Right cardiac atrium (tissue), 5 donors: ENCODE results near the gene C5orf47. TPM values are rescaled to one million over a fixed set of nuclear protein-coding genes. Genes with fewer than 3 reads are reported as not detected.

Experiments
- ATAC-seq, 2 donors: fragments of 200-7000 bp; cut with Tn5 transposase; one replicate each; pipeline versions ENCODE4 v1.8.0 to v1.9.1; 2020; ENCODE audit warnings: moderate library complexity in 2 of 2, mild to moderate bottlenecking in 1 of 2
- DNase-seq, 3 donors: peaks; one replicate each; pipeline ENCODE4 v3.0.0-alpha.2; 2020
- H3K27ac ChIP-seq: one replicate; pipeline ENCODE4 v1.5.1; 2013; ENCODE audit warnings: mild to moderate bottlenecking, low read length, control low read depth, moderate library complexity
- H3K27me3 ChIP-seq: one replicate; pipeline ENCODE4 v1.6.1; 2013; ENCODE audit not compliant: control insufficient read depth, insufficient read depth
- H3K4me1 ChIP-seq: one replicate; pipeline ENCODE4 v1.6.1; 2013; ENCODE audit warnings: low read length; ENCODE audit not compliant: control insufficient read depth, insufficient read depth
- H3K4me3 ChIP-seq: one replicate; pipeline ENCODE4 v1.5.1; 2013; ENCODE audit warnings: low read length, control low read depth
- H3K9me3 ChIP-seq: one replicate; pipeline ENCODE4 v1.6.1; 2013; ENCODE audit warnings: low read length; ENCODE audit not compliant: control insufficient read depth
- whole genome bisulfite sequencing: extraction: QIAGEN DNeasy Blood & Tissue Kit; methylation state at CpG from one replicate; pipeline ENCODE4 v1.1.7; 2013; 5-methylcytosine and 5-hydroxymethylcytosine counted together
- intact Hi-C, 4 donors: fragments of 100-400 bp; cut with DNase I; formaldehyde crosslinking; loops; one replicate each; pipeline versions ENCODE4 v1.11.0 to v1.14.0; 2022 to 2023
- polyA plus RNA-seq: library from polyadenylated mRNA; stranded (reverse); fragments of 200-250 nt; gene quantifications from one replicate; pipeline ENCODE4 v1.2.3, GENCODE V29; 2013
- total RNA-seq, 4 donors: library from RNA; stranded (reverse); fragmentation: NEBNext Ultra II Directional; extraction: Animal tissue kit (Norgen Biotek cat#: 25700); gene quantifications; one replicate each; pipeline ENCODE4 v1.2.1, GENCODE V29; 2021
- donor health status: healthy with polysubstance abuse.
- donor health status: DM: no; HTN: yes; CAD: no.
- donor health status: DM: no; HTN: no; CAD: no.
- donor health status: DM: no; HTN: yes; CAD: no; lungs with severe emphysema.
- donor health status: DM: yes; HTN: yes; CAD: no.

Gene C5orf47
- total and polyA plus RNA-seq, 5 donors = 0.09 to 0.22 TPM; not detected in 3

DNA sequence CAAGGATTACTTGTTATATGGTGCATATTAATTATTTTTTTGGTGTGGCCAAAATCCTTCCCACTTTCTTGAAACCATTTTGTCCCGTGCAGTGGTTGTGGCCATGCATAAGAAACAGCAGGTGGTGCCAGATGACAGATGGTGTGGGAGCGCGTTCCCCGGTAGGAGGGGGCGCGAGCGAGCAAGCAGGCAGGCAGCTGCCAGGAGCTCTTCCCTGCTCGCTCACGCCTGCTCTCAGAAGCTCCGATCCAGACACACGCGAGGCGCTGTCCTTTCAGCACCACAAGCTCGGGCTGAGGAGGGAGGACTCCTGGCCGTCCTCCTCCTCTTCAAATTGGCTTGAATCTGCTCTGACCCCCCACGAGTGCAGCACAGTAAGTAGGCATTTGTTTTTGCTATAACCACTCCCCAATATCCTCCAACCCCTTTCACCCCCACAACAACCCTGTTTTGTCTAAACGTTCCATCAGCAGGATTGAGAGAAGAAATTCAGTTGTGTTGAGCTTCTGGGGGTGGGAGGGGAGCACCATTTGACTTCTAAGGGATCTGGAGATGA, 56.6 kb downstream of the C5orf47 start, which contains the start of gene NSG2:
Gene NSG2, plus strand, starts transcription at position 237 of the 556 bp plus-strand sequence. CDS start 1,050 bp downstream, outside the sequence.
- ATAC-seq (peak; percentile 97 to 98), DNase-seq (peak; percentile 83 to 92 (median 91))
- Histone ChIP-seq H3K27me3 (no peaks in the 10 kb centered on the region), H3K9me3 (no peaks in the 10 kb centered on the region), H3K4me1 (no peaks in the 10 kb centered on the region), H3K4me3 (no peak within 1 kb of the TSS), H3K27ac (no peak within 1 kb of the TSS)
- intact Hi-C loops = loop anchor here in 3 of 4 donors (2.0 to 10.0 kb wide), 3 partner anchors 265 to 269 kb away; no protein-coding TSS in a partner anchor
- 6% methylated on average over 17 of the region's 17 CpGs for WGBS

GRCh38 chr5:174046558-174046957, 57.6 kb downstream of the C5orf47 start:
- 50% methylated on average over 5 of the region's 5 CpGs for WGBS
- no peak for ATAC-seq
- H3K4me1 ChIP-seq = no peaks in the 10 kb centered on the region
- no peak overlapping the region for H3K4me3 ChIP-seq
- intact Hi-C loops = loop anchor here in 1 of 4 donors (10.0 kb wide), 1 partner anchor 268 kb away; no protein-coding TSS in a partner anchor
- no peaks in the 10 kb centered on the region for H3K9me3 ChIP-seq
- no peak for DNase-seq
- no peak overlapping the region for H3K27ac ChIP-seq
- H3K27me3 ChIP-seq = no peaks in the 10 kb centered on the region

- H3K4me1 ChIP-seq = no peaks in the 10 kb centered on the region
- H3K27ac ChIP-seq = no peak overlapping the region
- no peak for ATAC-seq
- no peak for DNase-seq
- H3K27me3 ChIP-seq = no peaks in the 10 kb centered on the region
- 76% methylated on average over 4 of the region's 4 CpGs for WGBS
- intact Hi-C loops = loop anchor here in 1 of 4 donors (10.0 kb wide), 1 partner anchor 267 kb away; no protein-coding TSS in a partner anchor
- no peak overlapping the region for H3K4me3 ChIP-seq
- no peaks in the 10 kb centered on the region for H3K9me3 ChIP-seq
These were observed 58.6 kb downstream of the C5orf47 start for GRCh38 chr5:174047472-174048099.

DNA sequence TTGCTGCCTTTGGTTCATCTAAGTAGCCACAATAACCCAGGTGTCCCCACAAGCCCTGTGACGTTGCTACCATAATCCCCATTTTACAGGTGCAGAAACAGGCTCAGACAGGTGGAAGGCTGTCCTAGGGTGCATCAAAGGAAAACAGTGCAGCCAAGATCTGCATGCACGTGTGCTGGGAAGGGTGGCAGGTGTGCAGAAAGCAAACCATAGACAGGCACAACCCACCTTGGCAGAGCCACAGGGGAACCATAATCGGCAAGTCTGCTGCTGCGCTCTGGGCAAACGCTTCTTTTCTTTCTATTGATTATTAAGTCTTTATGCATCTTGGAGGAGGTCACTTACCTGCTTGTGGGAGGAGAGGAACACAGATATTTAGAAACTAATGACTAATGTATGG, 63.7 kb downstream of the C5orf47 start:
- Histone ChIP-seq H3K4me1 (no peaks in the 10 kb centered on the region), H3K27me3 (no peaks in the 10 kb centered on the region), H3K27ac (no peak overlapping the region), H3K9me3 (no peaks in the 10 kb centered on the region), H3K4me3 (no peak overlapping the region)
- 82% methylated on average over 5 of the region's 5 CpGs for WGBS
- no peak for DNase-seq
- intact Hi-C loops = no loop called here
- no peak for ATAC-seq

- H3K4me1 ChIP-seq = no peaks in the 10 kb centered on the region
- no peak overlapping the region for H3K4me3 ChIP-seq
- 86% methylated on average over 3 of the region's 3 CpGs for WGBS
- no peaks in the 10 kb centered on the region for H3K27me3 ChIP-seq
- no peaks in the 10 kb centered on the region for H3K9me3 ChIP-seq
- intact Hi-C loops = no loop called here
- no peak overlapping the region for H3K27ac ChIP-seq
- DNase-seq (no peak), ATAC-seq (no peak)
These were observed 64.9 kb downstream of the C5orf47 start for GRCh38 chr5:174053905-174054304.

Other genes starting within 250 kb of the C5orf47 start
- gene CPEB4, start 100.8 kb upstream of the C5orf47 start, total RNA-seq = 100 to 1,000 TPM in 2 of 4 donors, 10 to 100 TPM in 2; 92.4 to 152 (median 98.8) TPM
- gene CPEB4, start 100.8 kb upstream of the C5orf47 start, polyA plus RNA-seq = 23.9 TPM
- gene NSG2, start 56.5 kb downstream of the C5orf47 start, total RNA-seq = under 1 TPM in 2 of 4 donors, not detected in 2; 0.12 to 0.97 TPM
- gene NSG2, start 56.5 kb downstream of the C5orf47 start, polyA plus RNA-seq = 0.75 TPM